Measurements from ENCODE around the gene ATOSB.

ATOSB gene

DNA sequence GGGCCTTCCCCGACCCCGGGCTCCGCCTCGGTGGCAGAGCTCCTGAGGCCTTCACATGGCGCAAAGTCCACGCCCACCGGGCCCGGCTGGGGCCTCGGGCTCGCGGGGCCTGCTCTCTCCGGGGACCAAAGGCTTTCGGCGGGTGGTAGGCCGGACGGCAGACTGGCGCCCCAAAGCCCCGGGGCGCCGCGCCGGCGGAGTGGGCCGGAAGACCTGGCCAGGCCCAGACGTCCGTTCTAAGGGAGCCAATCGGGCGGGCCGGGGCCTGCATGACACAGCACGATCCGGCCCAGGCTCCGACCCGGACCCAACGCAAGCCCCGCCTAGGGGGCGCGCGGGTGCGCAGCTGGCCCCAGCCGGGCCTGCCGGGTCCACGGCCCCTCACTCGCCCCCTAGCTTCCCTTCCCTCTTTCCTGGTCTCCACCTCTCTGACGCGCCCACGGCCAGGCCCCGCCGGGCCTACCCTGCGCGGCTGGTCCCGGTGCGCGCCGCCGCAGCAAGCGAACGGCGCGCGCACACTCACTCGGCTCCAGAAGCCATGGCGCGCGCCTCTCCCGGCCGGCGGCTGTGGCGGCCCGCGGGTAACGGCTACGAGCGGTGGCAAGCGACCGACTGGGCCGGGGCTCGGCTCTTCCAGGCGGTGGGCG lies 43.7 kb downstream of the ATOSB start (continued):
- TF ChIP-seq, protein P1, sequence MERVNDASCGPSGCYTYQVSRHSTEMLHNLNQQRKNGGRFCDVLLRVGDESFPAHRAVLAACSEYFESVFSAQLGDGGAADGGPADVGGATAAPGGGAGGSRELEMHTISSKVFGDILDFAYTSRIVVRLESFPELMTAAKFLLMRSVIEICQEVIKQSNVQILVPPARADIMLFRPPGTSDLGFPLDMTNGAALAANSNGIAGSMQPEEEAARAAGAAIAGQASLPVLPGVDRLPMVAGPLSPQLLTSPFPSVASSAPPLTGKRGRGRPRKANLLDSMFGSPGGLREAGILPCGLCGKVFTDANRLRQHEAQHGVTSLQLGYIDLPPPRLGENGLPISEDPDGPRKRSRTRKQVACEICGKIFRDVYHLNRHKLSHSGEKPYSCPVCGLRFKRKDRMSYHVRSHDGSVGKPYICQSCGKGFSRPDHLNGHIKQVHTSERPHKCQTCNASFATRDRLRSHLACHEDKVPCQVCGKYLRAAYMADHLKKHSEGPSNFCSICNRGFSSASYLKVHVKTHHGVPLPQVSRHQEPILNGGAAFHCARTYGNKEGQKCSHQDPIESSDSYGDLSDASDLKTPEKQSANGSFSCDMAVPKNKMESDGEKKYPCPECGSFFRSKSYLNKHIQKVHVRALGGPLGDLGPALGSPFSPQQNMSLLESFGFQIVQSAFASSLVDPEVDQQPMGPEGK (tag by site-specific recombination; IDR thresholded peaks at IDR 0.05) = peak; percentile 77
- peak; percentile 23; the same call in 1 of the 2 replicates for TF ChIP-seq ZFP37 (tag by site-specific recombination; IDR thresholded peaks at IDR 0.05)
- TF ChIP-seq GLIS2 (tag by site-specific recombination; IDR thresholded peaks at IDR 0.05) = peak; percentile 62
- TF ChIP-seq SP3 (tag by site-specific recombination; IDR thresholded peaks at IDR 0.05) = peak; percentile 84
- TF ChIP-seq ZFP69B (tag by site-specific recombination; IDR thresholded peaks at IDR 0.05) = 0 out of 2 replicates have a peak, but pooled peaks have one; percentile 36
- TF ChIP-seq SP2 (tag by site-specific recombination; IDR thresholded peaks at IDR 0.05) = peak; percentile 79
- TF ChIP-seq, protein P2, sequence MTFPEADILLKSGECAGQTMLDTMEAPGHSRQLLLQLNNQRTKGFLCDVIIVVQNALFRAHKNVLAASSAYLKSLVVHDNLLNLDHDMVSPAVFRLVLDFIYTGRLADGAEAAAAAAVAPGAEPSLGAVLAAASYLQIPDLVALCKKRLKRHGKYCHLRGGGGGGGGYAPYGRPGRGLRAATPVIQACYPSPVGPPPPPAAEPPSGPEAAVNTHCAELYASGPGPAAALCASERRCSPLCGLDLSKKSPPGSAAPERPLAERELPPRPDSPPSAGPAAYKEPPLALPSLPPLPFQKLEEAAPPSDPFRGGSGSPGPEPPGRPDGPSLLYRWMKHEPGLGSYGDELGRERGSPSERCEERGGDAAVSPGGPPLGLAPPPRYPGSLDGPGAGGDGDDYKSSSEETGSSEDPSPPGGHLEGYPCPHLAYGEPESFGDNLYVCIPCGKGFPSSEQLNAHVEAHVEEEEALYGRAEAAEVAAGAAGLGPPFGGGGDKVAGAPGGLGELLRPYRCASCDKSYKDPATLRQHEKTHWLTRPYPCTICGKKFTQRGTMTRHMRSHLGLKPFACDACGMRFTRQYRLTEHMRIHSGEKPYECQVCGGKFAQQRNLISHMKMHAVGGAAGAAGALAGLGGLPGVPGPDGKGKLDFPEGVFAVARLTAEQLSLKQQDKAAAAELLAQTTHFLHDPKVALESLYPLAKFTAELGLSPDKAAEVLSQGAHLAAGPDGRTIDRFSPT (tag by site-specific recombination; IDR thresholded peaks at IDR 0.05) = 0 out of 2 replicates have a peak, but pooled peaks have one; percentile 10
- TF ChIP-seq ZNF335 (tag by site-specific recombination; conservative IDR thresholded peaks at IDR 0.05) = peak; percentile 73
- TF ChIP-seq, protein P3, sequence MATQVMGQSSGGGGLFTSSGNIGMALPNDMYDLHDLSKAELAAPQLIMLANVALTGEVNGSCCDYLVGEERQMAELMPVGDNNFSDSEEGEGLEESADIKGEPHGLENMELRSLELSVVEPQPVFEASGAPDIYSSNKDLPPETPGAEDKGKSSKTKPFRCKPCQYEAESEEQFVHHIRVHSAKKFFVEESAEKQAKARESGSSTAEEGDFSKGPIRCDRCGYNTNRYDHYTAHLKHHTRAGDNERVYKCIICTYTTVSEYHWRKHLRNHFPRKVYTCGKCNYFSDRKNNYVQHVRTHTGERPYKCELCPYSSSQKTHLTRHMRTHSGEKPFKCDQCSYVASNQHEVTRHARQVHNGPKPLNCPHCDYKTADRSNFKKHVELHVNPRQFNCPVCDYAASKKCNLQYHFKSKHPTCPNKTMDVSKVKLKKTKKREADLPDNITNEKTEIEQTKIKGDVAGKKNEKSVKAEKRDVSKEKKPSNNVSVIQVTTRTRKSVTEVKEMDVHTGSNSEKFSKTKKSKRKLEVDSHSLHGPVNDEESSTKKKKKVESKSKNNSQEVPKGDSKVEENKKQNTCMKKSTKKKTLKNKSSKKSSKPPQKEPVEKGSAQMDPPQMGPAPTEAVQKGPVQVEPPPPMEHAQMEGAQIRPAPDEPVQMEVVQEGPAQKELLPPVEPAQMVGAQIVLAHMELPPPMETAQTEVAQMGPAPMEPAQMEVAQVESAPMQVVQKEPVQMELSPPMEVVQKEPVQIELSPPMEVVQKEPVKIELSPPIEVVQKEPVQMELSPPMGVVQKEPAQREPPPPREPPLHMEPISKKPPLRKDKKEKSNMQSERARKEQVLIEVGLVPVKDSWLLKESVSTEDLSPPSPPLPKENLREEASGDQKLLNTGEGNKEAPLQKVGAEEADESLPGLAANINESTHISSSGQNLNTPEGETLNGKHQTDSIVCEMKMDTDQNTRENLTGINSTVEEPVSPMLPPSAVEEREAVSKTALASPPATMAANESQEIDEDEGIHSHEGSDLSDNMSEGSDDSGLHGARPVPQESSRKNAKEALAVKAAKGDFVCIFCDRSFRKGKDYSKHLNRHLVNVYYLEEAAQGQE (tag by site-specific recombination; IDR thresholded peaks at IDR 0.05) = no peak
- TF ChIP-seq ZSCAN30 (tag by site-specific recombination; IDR thresholded peaks at IDR 0.05) = peak; percentile 35; the same call in 1 of the 2 replicates
- peak; percentile 44; the same call in 1 of the 2 replicates for TF ChIP-seq ZFHX2 (tag by site-specific recombination; conservative IDR thresholded peaks at IDR 0.05)

DNA sequence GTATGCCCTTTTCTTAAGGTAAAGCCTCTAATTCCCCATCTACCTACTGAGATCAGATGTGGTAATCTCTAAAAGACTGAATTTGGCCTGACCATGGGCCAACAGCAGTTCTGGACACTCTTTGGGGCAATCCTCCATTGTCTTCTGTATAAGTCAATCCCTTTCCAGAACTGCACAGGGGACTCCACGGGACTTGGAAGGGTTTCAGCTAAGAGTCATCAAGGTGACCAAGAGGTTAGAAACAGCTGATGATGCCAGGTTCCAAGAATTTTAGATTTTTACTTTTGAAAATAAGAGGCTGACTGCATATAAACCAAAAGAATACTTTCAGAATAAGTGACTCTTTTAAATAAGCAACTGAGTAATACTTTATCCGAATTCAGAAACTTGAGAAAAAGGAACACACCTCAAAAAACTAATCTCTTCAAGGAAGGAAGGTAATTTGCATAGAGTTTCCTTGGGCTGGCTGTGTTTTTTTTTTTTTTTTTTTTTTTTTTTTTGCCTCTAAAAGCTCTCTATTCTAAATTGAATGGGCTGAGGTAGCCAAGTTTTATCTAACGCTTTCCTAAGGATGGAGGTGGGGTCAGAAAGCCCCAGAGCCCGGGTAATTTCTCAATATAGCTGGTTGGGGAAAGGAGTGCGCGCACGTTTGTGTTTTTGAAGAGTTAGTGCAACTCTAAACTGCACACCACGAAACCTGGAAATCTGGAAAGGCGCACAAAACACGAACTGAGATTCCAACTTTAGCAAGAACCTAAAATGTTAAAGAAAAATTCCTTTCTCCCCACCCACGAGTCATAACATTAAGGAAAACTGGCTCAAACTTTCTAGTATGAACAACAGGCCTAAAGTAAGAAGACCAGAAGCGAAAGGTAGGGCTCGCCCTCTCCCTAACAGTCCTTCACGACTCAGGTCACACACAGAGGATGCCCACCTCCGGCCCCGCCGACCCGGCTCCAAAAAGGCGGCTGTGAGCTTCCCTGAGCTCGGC lies 44.5 kb downstream of the ATOSB start:
- Histone ChIP-seq H3K36me3 (ENCODE audit: control insufficient read depth in 2 of 2, insufficient read depth in 1 of 2, low read length in 2 of 2) (peaks cover 5 to 84% of the 10 kb centered on the region in 2 experiments; a peak in 2 of 3 replicates), H3K9me3 (ENCODE audit: control insufficient read depth, insufficient read depth, low read depth, low read length) (no peaks in the 10 kb centered on the region), H3K4me3 (ENCODE audit: low read depth, low read length) (peak overlapping the region; percentile 84), H3K4me1 (ENCODE audit: control insufficient read depth, insufficient read depth, low read length) (peaks cover 3% of the 10 kb centered on the region; the same call in 1 of the 2 replicates), H3K27ac (ENCODE audit: extremely low read depth, low read depth, low read length) (peak overlapping the region; percentile 96)
- TF ChIP-seq HOXD13 (CRISPR knock-in tag; IDR thresholded peaks at IDR 0.05; ENCODE audit: borderline replicate concordance) (no peak), ZNF335 (tag by site-specific recombination; conservative IDR thresholded peaks at IDR 0.05) (peak; percentile 54)
- CTCF ChIA-PET = interaction anchor here (0.7 to 1.7 kb wide), 9 partner anchors 9 to 483 kb away, joined by 3 to 5 read pairs (median 3); partner anchors contain the start of genes PIGO and STOML2
- POLR2A ChIA-PET = interaction anchor here (0.6 to 5.2 kb wide), 13 partner anchors 10 to 661 kb away, joined by 3 to 48 read pairs (median 8); partner anchors contain the start of genes CREB3, FANCG, PIGO and STOML2
